Tibial artery (tissue), 4 donors: ENCODE data around the gene COA5.

Source experiments
- DNase-seq, 2 donors: peaks; one replicate each; pipeline ENCODE4 v3.0.0-alpha.2; 2019
- H3K27ac ChIP-seq, 2 donors: fragments of 200-600 bp; sonication (generic) in 1 of 2; 1 replicate in 1 of 2; 2 replicates in 1 of 2; pipeline ENCODE4 v1.5.1; 2018 to 2019; ENCODE audit warnings: mild to moderate bottlenecking in 1 of 2
- H3K27me3 ChIP-seq, 2 donors: fragments of 200-600 bp; sonication (generic) in 1 of 2; one replicate each; pipeline versions ENCODE4 v1.5.1 to v1.6.0; 2016 to 2019
- H3K36me3 ChIP-seq, 3 donors: fragments of 200-600 bp; sonication (generic) in 2 of 3; one replicate each; pipeline ENCODE4 v1.5.1; 2016 to 2019; ENCODE audit warnings: mild to moderate bottlenecking in 2 of 3
- H3K4me1 ChIP-seq, 4 donors: fragments of 200-600 bp; sonication (generic) in 2 of 4; 1 replicate in 3 of 4; 2 replicates in 1 of 4; pipeline ENCODE4 v1.5.1; 2016 to 2019
- H3K4me3 ChIP-seq, 2 donors: fragments of 200-600 bp; sonication (generic) in 1 of 2; 1 replicate in 1 of 2; 2 replicates in 1 of 2; pipeline ENCODE4 v1.5.1; 2018 to 2019; ENCODE audit warnings: mild to moderate bottlenecking in 2 of 2
- H3K9me3 ChIP-seq, 3 donors: fragments of 200-600 bp; sonication (generic) in 1 of 3; one replicate each; pipeline ENCODE4 v1.5.1; 2016 to 2019
- intact Hi-C: fragments of 100-400 bp; cut with DNase I; formaldehyde crosslinking; loops from one replicate; pipeline ENCODE4 v1.15.0; 2023; ENCODE audit warnings: low total_unique reads
- TF ChIP-seq, protein P1 (sequence below), 2 experiments: fragments of 200-600 bp in 1 of 2; fragments of 450-650 bp in 1 of 2; IDR thresholded peaks; one replicate each; pipeline ENCODE4 v1.5.1; 2017 to 2019; ENCODE audit warnings: antibody characterized with exemption in 2 of 2, mild to moderate bottlenecking in 1 of 2, moderate library complexity in 1 of 2

The COA5 gene

DNA sequence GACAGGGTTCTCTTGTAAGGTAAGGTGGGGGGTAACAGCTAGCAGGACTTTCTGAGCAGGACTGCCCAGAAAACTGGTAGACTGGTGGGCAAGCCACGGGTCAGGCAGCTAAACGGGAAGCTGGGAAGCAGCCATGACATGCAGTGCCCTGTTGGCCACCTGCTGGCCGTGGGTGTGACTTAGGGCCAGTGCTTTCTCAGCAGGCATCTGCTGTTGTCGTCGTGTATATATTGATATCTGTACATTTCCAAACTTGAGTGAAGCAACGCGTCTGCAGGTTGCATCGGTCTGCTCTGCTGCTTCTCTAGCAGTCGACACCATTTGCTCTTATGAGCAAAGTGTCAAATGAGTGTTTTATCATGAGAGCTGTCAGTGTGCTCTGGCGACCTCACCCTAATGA is 31.0 kb downstream of the COA5 start:
- TF ChIP-seq, protein P1, sequence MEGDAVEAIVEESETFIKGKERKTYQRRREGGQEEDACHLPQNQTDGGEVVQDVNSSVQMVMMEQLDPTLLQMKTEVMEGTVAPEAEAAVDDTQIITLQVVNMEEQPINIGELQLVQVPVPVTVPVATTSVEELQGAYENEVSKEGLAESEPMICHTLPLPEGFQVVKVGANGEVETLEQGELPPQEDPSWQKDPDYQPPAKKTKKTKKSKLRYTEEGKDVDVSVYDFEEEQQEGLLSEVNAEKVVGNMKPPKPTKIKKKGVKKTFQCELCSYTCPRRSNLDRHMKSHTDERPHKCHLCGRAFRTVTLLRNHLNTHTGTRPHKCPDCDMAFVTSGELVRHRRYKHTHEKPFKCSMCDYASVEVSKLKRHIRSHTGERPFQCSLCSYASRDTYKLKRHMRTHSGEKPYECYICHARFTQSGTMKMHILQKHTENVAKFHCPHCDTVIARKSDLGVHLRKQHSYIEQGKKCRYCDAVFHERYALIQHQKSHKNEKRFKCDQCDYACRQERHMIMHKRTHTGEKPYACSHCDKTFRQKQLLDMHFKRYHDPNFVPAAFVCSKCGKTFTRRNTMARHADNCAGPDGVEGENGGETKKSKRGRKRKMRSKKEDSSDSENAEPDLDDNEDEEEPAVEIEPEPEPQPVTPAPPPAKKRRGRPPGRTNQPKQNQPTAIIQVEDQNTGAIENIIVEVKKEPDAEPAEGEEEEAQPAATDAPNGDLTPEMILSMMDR (IDR thresholded peaks at IDR 0.05): no peak
- Histone ChIP-seq H3K4me3 (no peak overlapping the region), H3K27me3 (no peaks in the 10 kb centered on the region), H3K36me3 (peaks cover 31 to 93% (median 60%) of the 10 kb centered on the region in 3 donors), H3K4me1 (no peaks in the 10 kb centered on the region), H3K9me3 (no peaks in the 10 kb centered on the region), H3K27ac (no peak overlapping the region)
- DNase-seq: no peak
- intact Hi-C loops: no loop called here

DNA sequence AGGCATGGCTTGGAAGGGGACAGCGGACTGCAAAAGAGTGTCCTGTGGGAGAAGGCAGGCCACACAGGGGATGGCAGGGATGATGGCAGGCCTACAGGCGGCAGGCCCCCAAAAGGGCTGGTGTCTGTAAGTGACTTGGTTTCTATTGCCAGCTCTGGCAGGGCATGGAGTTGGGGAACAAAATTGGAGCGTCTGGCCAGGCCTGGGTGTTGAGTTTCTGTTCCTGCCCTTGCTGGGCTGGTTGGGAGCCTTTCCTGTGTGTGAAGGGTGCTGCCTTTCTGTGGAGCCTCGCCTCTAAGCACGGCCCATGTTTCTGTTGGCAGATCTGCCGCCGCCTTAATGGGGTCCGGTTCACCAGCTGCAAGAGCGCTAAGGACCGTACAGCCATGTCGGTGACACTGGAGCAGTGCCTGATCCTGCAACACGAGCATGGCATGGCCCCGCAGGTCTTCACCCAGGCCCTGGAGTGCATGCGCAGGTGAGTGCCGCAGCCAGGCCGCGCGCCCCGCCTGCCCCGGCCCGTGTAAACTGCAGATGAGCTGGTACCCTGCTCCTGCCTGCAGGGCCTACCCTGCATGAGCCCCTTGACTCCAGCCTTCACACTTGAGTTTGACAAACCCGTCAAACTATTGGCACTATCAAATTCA is 31.5 kb downstream of the COA5 start:
- intact Hi-C loops: no loop called here
- Histone ChIP-seq H3K36me3 (peaks cover 27 to 93% (median 60%) of the 10 kb centered on the region in 3 donors), H3K9me3 (no peaks in the 10 kb centered on the region), H3K27me3 (no peaks in the 10 kb centered on the region), H3K4me3 (no peak overlapping the region), H3K4me1 (no peaks in the 10 kb centered on the region), H3K27ac (no peak overlapping the region)
- TF ChIP-seq, protein P1 (IDR thresholded peaks at IDR 0.05): no peak
- DNase-seq: no peak

DNA sequence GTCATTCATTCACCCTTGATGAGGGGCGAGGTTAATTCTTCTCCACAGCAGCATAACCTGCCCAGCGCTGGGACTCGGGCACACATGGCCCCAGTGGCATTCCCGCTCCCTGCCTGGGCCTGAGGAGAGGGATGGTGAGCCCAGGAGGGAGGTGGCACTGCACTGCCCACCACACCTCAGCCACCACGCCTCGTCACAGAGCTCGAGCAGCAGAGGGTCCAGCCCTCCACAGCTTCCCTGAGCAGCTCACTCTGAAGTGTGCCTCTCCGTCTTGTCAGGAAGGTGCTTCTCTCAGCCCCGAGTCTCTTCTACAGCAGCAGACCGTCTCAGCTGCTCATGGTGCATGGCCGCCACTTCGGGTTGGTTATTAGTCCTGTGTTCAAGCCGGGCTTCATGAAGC is 34.9 kb downstream of the COA5 start:
- H3K36me3 ChIP-seq: peaks cover 24 to 100% (median 77%) of the 10 kb centered on the region in 3 donors

DNA sequence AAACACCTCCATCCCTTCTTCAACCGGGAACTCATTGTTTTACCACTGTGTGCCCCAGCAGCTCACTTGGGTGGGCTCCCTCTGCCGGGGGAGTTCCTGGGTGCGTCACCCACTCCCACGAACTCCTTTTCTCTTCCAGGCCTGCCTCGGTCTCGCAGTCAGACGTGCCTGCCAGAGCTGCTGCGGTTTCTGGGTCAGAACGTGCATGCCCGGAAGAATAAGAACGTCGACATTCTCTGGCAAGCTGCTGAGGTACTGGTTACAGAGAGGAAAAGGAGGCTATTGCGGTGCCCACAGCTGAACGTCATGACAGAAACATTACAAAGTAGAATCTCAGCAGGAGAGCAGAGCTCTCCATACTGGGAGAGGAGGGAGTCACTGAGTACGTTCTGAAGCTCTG is 35.6 kb downstream of the COA5 start:
- Histone ChIP-seq H3K36me3 (peaks cover 30 to 100% (median 74%) of the 10 kb centered on the region in 3 donors), H3K27ac (no peak overlapping the region), H3K9me3 (no peaks in the 10 kb centered on the region), H3K4me3 (no peak overlapping the region), H3K4me1 (no peaks in the 10 kb centered on the region), H3K27me3 (no peaks in the 10 kb centered on the region)
- no peak for DNase-seq
- TF ChIP-seq, protein P1 (IDR thresholded peaks at IDR 0.05): no peak
- intact Hi-C loops: no loop called here

More for the DNA sequence above, 34.9 kb downstream of the COA5 start:
- no peaks in the 10 kb centered on the region for H3K4me1 ChIP-seq
- H3K27ac ChIP-seq: no peak overlapping the region
- no peaks in the 10 kb centered on the region for H3K9me3 ChIP-seq
- no peak for DNase-seq
- intact Hi-C loops: no loop called here
- TF ChIP-seq, protein P1 (IDR thresholded peaks at IDR 0.05): no peak
- H3K27me3 ChIP-seq: no peaks in the 10 kb centered on the region
- no peak overlapping the region for H3K4me3 ChIP-seq

DNA sequence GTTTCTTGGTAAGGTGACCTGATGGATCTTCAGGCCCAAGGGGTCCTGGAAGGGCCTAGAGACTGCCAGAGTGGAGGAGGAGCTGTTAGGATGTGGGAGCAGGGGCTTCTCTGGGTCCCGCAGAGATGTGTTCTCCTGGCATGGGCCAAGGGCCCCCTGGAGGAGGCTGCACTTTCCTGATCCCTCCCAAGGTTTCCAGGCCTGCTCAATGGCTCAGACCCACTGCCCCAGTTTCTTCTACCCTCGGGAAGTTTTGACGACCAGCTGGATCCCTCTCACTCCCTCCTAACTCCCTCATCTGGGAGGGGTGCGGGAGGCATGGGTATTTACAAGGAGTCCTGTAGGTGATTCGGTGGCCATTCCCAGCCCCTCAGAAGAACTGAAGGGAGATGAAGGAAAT is 36.1 kb downstream of the COA5 start:
- Histone ChIP-seq H3K4me1 (no peaks in the 10 kb centered on the region), H3K27ac (no peak overlapping the region), H3K36me3 (peaks cover 29 to 100% (median 74%) of the 10 kb centered on the region in 3 donors), H3K4me3 (no peak overlapping the region), H3K9me3 (no peaks in the 10 kb centered on the region), H3K27me3 (no peaks in the 10 kb centered on the region)
- no peak for DNase-seq
- intact Hi-C loops: no loop called here
- TF ChIP-seq, protein P1 (IDR thresholded peaks at IDR 0.05): no peak
